ENCODE measurements around the gene HSPA14. TPM values are rescaled to one million over a fixed set of nuclear protein-coding genes. Genes with fewer than 3 reads are reported as not detected.
A peak's percentile ranks its signal among the peaks of the same experiment; 100 is the strongest.

HSPA14 gene
- total RNA-seq, 1 experiment from 2014 or later: 41.0 TPM

GRCh38 chr10:14876764-14877163 lies 38.7 kb downstream of the HSPA14 start:
- Histone ChIP-seq H3K56ac (ENCODE audit: insufficient read length, low read depth, low read length) (no peak overlapping the region), H3K9me3 (ENCODE audit: control insufficient read depth, low read depth, low read length) (no peaks in the 10 kb centered on the region), H3K27me3 (ENCODE audit: insufficient read depth, low read length) (no peaks in the 10 kb centered on the region), H4K20me1 (ENCODE audit: control insufficient read depth, insufficient read depth, insufficient read length) (no peaks in the 10 kb centered on the region), H3K4ac (ENCODE audit: low read depth, low read length) (no peak overlapping the region), H3K14ac (ENCODE audit: insufficient read depth, low read length) (no peak overlapping the region), H3K23ac (ENCODE audit: insufficient read length, low read depth, low read length) (no peak overlapping the region), H4K91ac (ENCODE audit: insufficient read length, low read depth, low read length) (no peak overlapping the region), H3K27ac (ENCODE audit: insufficient read length, low read depth, low read length) (no peak overlapping the region), H3T11ph (ENCODE audit: low read length) (no peak overlapping the region), H2AK5ac (ENCODE audit: insufficient read length, low read length) (no peak overlapping the region), H2BK5ac (ENCODE audit: insufficient read length, low read length) (no peak overlapping the region), H2BK20ac (ENCODE audit: low read depth, low read length, poor library complexity, severe bottlenecking) (no peak overlapping the region), H3K4me2 (ENCODE audit: insufficient read depth, insufficient read length, low read length) (peak overlapping the region; percentile 10), H3K79me1 (ENCODE audit: insufficient read depth, low read depth, low read length, poor library complexity, severe bottlenecking) (no peaks in the 10 kb centered on the region), H4K8ac (replicated peaks; ENCODE audit: insufficient read length, low read depth, low read length) (no peak overlapping the region), H4K5ac (ENCODE audit: insufficient read length, low read depth, low read length) (no peak overlapping the region), H3K4me1 (ENCODE audit: insufficient read depth, low read length) (peaks cover 9% of the 10 kb centered on the region; the same call in 1 of the 2 replicates), H2AFZ (ENCODE audit: low read length) (no peak overlapping the region), H3K9ac (ENCODE audit: extremely low read depth, insufficient read length, low read length) (no peak overlapping the region), H3K23me2 (ENCODE audit: insufficient read length, low read depth, low read length, poor library complexity, severe bottlenecking) (peaks cover 4% of the 10 kb centered on the region), H3K18ac (ENCODE audit: insufficient read length, low read depth, low read length) (no peak overlapping the region), H3K79me2 (ENCODE audit: insufficient read depth, low read length) (peaks cover 19% of the 10 kb centered on the region; the same call in 1 of the 2 replicates), H2BK15ac (ENCODE audit: low read depth, low read length) (no peak overlapping the region), H2BK120ac (ENCODE audit: low read depth, low read length, poor library complexity, severe bottlenecking) (no peak overlapping the region), H2BK12ac (ENCODE audit: insufficient read length, low read depth, low read length) (no peak overlapping the region)
- Mint-ChIP-seq H3K4me1 (peaks cover 30 to 36% of the 10 kb centered on the region in 2 experiments), H3K9me3 (no peaks in the 10 kb centered on the region; a peak in 1 of 5 replicates), H3K27me3 (ENCODE audit: low read depth) (no peaks in the 10 kb centered on the region), H3K27ac (peak overlapping the region; percentile 3 to 61 (median 7); a peak in 4 of 7 replicates), H3K4me3 (peak overlapping the region; percentile 97 to 99), H3K36me3 (ENCODE audit: insufficient read depth in 1 of 3, low read depth in 3 of 3) (peaks cover 2 to 5% (median 4%) of the 10 kb centered on the region in 3 experiments; a peak in 6 of 7 replicates)
- DNase-seq: no peak
- TF ChIP-seq, protein P1, sequence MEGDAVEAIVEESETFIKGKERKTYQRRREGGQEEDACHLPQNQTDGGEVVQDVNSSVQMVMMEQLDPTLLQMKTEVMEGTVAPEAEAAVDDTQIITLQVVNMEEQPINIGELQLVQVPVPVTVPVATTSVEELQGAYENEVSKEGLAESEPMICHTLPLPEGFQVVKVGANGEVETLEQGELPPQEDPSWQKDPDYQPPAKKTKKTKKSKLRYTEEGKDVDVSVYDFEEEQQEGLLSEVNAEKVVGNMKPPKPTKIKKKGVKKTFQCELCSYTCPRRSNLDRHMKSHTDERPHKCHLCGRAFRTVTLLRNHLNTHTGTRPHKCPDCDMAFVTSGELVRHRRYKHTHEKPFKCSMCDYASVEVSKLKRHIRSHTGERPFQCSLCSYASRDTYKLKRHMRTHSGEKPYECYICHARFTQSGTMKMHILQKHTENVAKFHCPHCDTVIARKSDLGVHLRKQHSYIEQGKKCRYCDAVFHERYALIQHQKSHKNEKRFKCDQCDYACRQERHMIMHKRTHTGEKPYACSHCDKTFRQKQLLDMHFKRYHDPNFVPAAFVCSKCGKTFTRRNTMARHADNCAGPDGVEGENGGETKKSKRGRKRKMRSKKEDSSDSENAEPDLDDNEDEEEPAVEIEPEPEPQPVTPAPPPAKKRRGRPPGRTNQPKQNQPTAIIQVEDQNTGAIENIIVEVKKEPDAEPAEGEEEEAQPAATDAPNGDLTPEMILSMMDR (conservative IDR thresholded peaks at IDR 0.05): no peak
- WGBS (ENCODE audit: extremely low coverage, insufficient read length, low lambda C conversion rate): no CpG with 5 or more reads among the region's 9 CpGs
